CD4-positive, alpha-beta T cell (primary cell): ENCODE results near the gene DIP2C. TPM values are rescaled to one million over a fixed set of nuclear protein-coding genes. Genes with fewer than 3 reads are reported as not detected.

Source experiments
- ATAC-seq: fragments of 200-7000 bp; cut with Tn5 transposase; one replicate; pipeline ENCODE4 v1.10.0; 2022; ENCODE audit warnings: mild to moderate bottlenecking; ENCODE audit not compliant: poor library complexity
- CTCF ChIA-PET: fragments of 350-600 bp; sonication (Branson Sonifier 250); formaldehyde crosslinking; loops from one replicate; lab custom pipeline; 2021; ENCODE audit warnings: antibody characterized with exemption, inconsistent platforms; lab: Charles Lee
- POLR2A ChIA-PET: fragments of 350-600 bp; sonication (Branson Sonifier 250); formaldehyde crosslinking; loops from one replicate; lab custom pipeline; 2021; ENCODE audit warnings: antibody characterized with exemption, inconsistent platforms; lab: Charles Lee
- DNase-seq, 14 experiments: peaks; one replicate each; pipeline ENCODE4 v3.0.0-alpha.2; 2013 to 2020; ENCODE audit warnings: mixed read lengths in 2 of 14
- H3K27ac ChIP-seq, 2 donors: one replicate each; pipeline versions ENCODE4 v1.5.1 to v1.7.0; 2013; ENCODE audit warnings: low read length in 2 of 2, low read depth in 1 of 2, mild to moderate bottlenecking in 1 of 2
- H3K27me3 ChIP-seq, 2 experiments: 1 replicate in 1 of 2; 2 replicates in 1 of 2; pipeline versions ENCODE4 v1.6.1 to v1.7.0; 2013; ENCODE audit warnings: low read length in 2 of 2, control low read depth in 1 of 2, mild to moderate bottlenecking in 1 of 2, moderate library complexity in 1 of 2; ENCODE audit not compliant: insufficient read depth in 2 of 2, control insufficient read depth in 1 of 2
- H3K36me3 ChIP-seq: one replicate; pipeline ENCODE4 v1.6.1; 2013; ENCODE audit warnings: low read length, control low read depth; ENCODE audit not compliant: insufficient read depth
- H3K4me1 ChIP-seq: one replicate; pipeline ENCODE4 v1.6.1; 2013; ENCODE audit warnings: low read length, control low read depth; ENCODE audit not compliant: insufficient read depth
- H3K4me3 ChIP-seq: one replicate; pipeline ENCODE4 v1.5.1; 2013; ENCODE audit warnings: mild to moderate bottlenecking, low read length, moderate library complexity
- H3K9me3 ChIP-seq, 2 experiments: 1 replicate in 1 of 2; 2 replicates in 1 of 2; pipeline versions ENCODE4 v1.6.1 to v1.7.0; 2013; ENCODE audit warnings: low read length in 2 of 2, mild to moderate bottlenecking in 2 of 2, control low read depth in 1 of 2, moderate library complexity in 1 of 2; ENCODE audit not compliant: control insufficient read depth in 1 of 2, insufficient read depth in 1 of 2
- H3K27ac Mint-ChIP-seq: one replicate; pipeline ENCODE4 v1.8.0; 2020; ENCODE audit warnings: mixed read lengths
- H3K27me3 Mint-ChIP-seq: one replicate; pipeline ENCODE4 v1.8.0; 2021; ENCODE audit warnings: mixed read lengths
- H3K36me3 Mint-ChIP-seq: one replicate; pipeline ENCODE4 v1.8.0; 2021; ENCODE audit warnings: low read depth, mixed read lengths
- H3K4me1 Mint-ChIP-seq: one replicate; pipeline ENCODE4 v1.8.0; 2021; ENCODE audit warnings: low read depth, mixed read lengths
- H3K4me3 Mint-ChIP-seq: one replicate; pipeline ENCODE4 v1.8.0; 2020; ENCODE audit warnings: mild to moderate bottlenecking, mixed read lengths
- H3K9me3 Mint-ChIP-seq: one replicate; pipeline ENCODE4 v1.8.0; 2020; ENCODE audit warnings: mixed read lengths
- CTCF ChIP-seq: fragments of 200-600 bp; IDR thresholded peaks from one replicate; pipeline ENCODE4 v1.8.0; 2022; ENCODE audit warnings: antibody characterized with exemption, mild to moderate bottlenecking
- intact Hi-C, 2 experiments: fragments of 100-400 bp; cut with DNase I in 1 of 2; cut with micrococcal nuclease in 1 of 2; formaldehyde crosslinking; loops; one replicate each; pipeline versions ENCODE4 v1.15.1 to v1.9.0; 2023 to 2025; cut with DNase I, micrococcal nuclease
- total RNA-seq, 174 experiments: library from RNA in 2 of 174; stranded (reverse) in 2 of 174; gene quantifications; one replicate each; pipeline ENCODE4 v1.2.3 and lab custom pipeline; 2021 to 2026

DIP2C gene
- total RNA-seq, 2 experiments from 2014 or later = 4.1 TPM

GRCh38 chr10:393787-394438, 295.6 kb downstream of the DIP2C start:
- no peaks in the 10 kb centered on the region for H3K4me1 Mint-ChIP-seq
- no peaks in the 10 kb centered on the region for H3K9me3 ChIP-seq
- ATAC-seq (no peak), DNase-seq (no peak)
- no peak overlapping the region for H3K27ac ChIP-seq
- intact Hi-C loops = no loop called here
- no peaks in the 10 kb centered on the region for H3K9me3 Mint-ChIP-seq
- peaks cover 4% of the 10 kb centered on the region for H3K36me3 Mint-ChIP-seq
- no peaks in the 10 kb centered on the region for H3K27me3 ChIP-seq
- H3K4me3 ChIP-seq = no peak overlapping the region
- CTCF ChIA-PET = interaction anchor here (0.7 kb wide), 1 partner anchor 21 kb away, joined by 3 read pairs; no protein-coding TSS in a partner anchor
- no peak overlapping the region for H3K4me3 Mint-ChIP-seq
- peaks cover 4% of the 10 kb centered on the region for H3K4me1 ChIP-seq
- TF ChIP-seq CTCF = no peak
- POLR2A ChIA-PET = no interaction called here
- no peaks in the 10 kb centered on the region for H3K27me3 Mint-ChIP-seq
- peaks cover 5% of the 10 kb centered on the region for H3K36me3 ChIP-seq
- no peak overlapping the region for H3K27ac Mint-ChIP-seq

GRCh38 chr10:393106-393745, 296.2 kb downstream of the DIP2C start:
- H3K27me3 ChIP-seq = no peaks in the 10 kb centered on the region
- no peak for TF ChIP-seq CTCF
- peaks cover 4% of the 10 kb centered on the region for H3K36me3 Mint-ChIP-seq
- intact Hi-C loops = no loop called here
- H3K4me3 Mint-ChIP-seq = no peak overlapping the region
- H3K27ac Mint-ChIP-seq = no peak overlapping the region
- H3K9me3 Mint-ChIP-seq = no peaks in the 10 kb centered on the region
- no peak for DNase-seq
- no peak for ATAC-seq
- no peaks in the 10 kb centered on the region for H3K4me1 Mint-ChIP-seq
- peaks cover 4% of the 10 kb centered on the region for H3K4me1 ChIP-seq
- no peak overlapping the region for H3K4me3 ChIP-seq
- peaks cover 5% of the 10 kb centered on the region for H3K36me3 ChIP-seq
- CTCF ChIA-PET = interaction anchor here (0.7 kb wide), 1 partner anchor 21 kb away, joined by 3 read pairs; no protein-coding TSS in a partner anchor
- H3K27me3 Mint-ChIP-seq = no peaks in the 10 kb centered on the region
- H3K27ac ChIP-seq = no peak overlapping the region
- no peaks in the 10 kb centered on the region for H3K9me3 ChIP-seq
- POLR2A ChIA-PET = no interaction called here

- no peak overlapping the region for H3K27ac Mint-ChIP-seq
- H3K4me1 Mint-ChIP-seq = no peaks in the 10 kb centered on the region
Measured at GRCh38 chr10:392705-393037, 296.8 kb downstream of the DIP2C start.

More at GRCh38 chr10:392705-393037, 296.8 kb downstream of the DIP2C start:
- ChIA-PET POLR2A (no interaction called here), CTCF (no interaction called here)
- H3K4me3 ChIP-seq = no peak overlapping the region
- no peaks in the 10 kb centered on the region for H3K27me3 ChIP-seq
- peaks cover 4% of the 10 kb centered on the region for H3K4me1 ChIP-seq
- no peak for TF ChIP-seq CTCF
- H3K4me3 Mint-ChIP-seq = no peak overlapping the region
- peaks cover 5% of the 10 kb centered on the region for H3K36me3 ChIP-seq
- intact Hi-C loops = no loop called here
- H3K27ac ChIP-seq = no peak overlapping the region
- no peaks in the 10 kb centered on the region for H3K9me3 Mint-ChIP-seq
- ATAC-seq (no peak), DNase-seq (no peak)
- H3K27me3 Mint-ChIP-seq = no peaks in the 10 kb centered on the region
- H3K9me3 ChIP-seq = no peaks in the 10 kb centered on the region
- H3K36me3 Mint-ChIP-seq = peaks cover 4% of the 10 kb centered on the region
